ENCODE results near the gene PSMF1.

The PSMF1 gene, protein sequence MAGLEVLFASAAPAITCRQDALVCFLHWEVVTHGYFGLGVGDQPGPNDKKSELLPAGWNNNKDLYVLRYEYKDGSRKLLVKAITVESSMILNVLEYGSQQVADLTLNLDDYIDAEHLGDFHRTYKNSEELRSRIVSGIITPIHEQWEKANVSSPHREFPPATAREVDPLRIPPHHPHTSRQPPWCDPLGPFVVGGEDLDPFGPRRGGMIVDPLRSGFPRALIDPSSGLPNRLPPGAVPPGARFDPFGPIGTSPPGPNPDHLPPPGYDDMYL

DNA sequence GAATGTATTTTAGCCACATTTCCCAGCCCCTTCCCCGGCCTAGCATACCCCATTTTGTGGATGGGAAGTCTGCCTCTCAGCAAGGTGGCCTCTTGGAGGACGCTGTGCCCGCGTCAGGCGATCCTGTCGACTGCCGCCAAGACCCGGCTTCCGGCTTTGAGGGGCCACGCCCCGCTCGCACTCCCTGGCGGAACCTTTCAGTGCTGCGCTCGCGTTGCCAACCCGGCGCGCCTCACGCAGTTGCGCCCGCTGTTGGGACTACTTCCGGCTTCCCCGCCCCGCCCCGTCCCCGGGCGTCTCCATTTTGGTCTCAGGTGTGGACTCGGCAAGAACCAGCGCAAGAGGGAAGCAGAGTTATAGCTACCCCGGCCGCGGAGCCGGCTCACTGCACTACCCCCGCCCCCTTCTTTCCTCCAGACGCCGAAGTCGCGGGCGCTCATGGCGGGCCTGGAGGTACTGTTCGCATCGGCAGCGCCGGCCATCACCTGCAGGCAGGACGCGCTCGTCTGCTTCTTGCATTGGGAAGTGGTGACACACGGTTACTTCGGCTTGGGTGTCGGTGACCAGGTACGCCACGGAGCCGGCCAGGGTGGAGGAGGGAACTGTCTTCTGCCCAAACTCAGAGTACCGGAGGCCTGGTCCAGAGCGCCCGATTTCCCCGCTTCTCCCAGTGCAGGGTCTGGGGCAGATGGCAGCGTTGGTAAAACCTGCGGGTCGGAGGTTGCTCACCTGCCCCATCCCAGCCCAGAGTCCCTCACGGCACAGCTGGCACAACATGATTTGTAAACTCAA lies at the start of gene PSMF1:
PSMF1 (plus strand) TSS at position 267 of the 792 bp plus-strand sequence; CDS start at position 439, 172 bp downstream.
- TF ChIP-seq, protein P1, sequence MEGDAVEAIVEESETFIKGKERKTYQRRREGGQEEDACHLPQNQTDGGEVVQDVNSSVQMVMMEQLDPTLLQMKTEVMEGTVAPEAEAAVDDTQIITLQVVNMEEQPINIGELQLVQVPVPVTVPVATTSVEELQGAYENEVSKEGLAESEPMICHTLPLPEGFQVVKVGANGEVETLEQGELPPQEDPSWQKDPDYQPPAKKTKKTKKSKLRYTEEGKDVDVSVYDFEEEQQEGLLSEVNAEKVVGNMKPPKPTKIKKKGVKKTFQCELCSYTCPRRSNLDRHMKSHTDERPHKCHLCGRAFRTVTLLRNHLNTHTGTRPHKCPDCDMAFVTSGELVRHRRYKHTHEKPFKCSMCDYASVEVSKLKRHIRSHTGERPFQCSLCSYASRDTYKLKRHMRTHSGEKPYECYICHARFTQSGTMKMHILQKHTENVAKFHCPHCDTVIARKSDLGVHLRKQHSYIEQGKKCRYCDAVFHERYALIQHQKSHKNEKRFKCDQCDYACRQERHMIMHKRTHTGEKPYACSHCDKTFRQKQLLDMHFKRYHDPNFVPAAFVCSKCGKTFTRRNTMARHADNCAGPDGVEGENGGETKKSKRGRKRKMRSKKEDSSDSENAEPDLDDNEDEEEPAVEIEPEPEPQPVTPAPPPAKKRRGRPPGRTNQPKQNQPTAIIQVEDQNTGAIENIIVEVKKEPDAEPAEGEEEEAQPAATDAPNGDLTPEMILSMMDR (conservative IDR thresholded peaks at IDR 0.05; ENCODE audit: low read depth, low read length): peak; percentile 6
- peak; percentile 92 for DNase-seq (ENCODE audit: low read depth)
- H3K4me3 ChIP-seq (ENCODE audit: low read depth, low read length): peak within 1 kb of the TSS; percentile 79

DNA sequence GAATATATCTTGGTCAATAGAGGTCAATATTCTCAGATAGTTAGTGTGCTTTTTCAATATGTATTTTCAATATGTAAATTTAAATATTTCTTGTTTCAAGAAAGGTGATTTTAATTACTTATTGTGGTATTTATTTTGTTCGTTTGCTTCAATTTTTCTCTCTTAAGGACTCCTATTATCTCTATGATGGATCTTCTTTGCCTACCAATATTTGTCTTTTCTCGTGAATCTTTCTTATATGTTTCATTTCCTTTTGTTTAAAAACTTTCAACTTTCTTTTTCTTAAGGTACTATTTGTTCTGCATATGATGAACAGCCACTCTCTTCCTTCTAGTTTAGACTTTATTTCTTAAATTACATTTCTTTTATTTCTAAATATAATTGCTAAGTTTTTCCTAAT lies 46.1 kb upstream of the PSMF1 start:
- TF ChIP-seq, protein P1 (conservative IDR thresholded peaks at IDR 0.05; ENCODE audit: low read depth, low read length): no peak
- H3K4me3 ChIP-seq (ENCODE audit: low read depth, low read length): no peak overlapping the region
- no peak for DNase-seq (ENCODE audit: low read depth)

DNA sequence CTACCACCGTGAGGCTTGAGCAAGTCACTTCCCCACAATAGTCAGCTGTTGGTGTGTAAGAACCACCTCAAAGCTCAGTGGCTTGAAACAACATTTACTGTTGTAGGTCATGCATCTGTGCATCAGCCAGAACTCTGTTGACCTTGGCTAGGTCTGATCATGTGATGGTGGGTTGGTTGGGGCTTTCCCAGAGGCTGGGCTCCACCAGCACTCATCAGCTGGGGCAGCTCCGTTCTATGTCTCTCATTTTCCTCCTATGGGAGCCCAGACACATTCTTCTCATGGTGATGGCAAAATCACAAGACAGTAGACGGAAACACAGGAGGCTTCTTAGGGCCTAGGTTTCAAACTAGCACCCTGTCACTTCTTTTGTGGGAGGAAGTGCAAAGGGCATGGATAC lies 42.8 kb upstream of the PSMF1 start:
- DNase-seq (ENCODE audit: low read depth): no peak
- TF ChIP-seq, protein P1 (conservative IDR thresholded peaks at IDR 0.05; ENCODE audit: low read depth, low read length): no peak
- no peak overlapping the region for H3K4me3 ChIP-seq (ENCODE audit: low read depth, low read length)

DNA sequence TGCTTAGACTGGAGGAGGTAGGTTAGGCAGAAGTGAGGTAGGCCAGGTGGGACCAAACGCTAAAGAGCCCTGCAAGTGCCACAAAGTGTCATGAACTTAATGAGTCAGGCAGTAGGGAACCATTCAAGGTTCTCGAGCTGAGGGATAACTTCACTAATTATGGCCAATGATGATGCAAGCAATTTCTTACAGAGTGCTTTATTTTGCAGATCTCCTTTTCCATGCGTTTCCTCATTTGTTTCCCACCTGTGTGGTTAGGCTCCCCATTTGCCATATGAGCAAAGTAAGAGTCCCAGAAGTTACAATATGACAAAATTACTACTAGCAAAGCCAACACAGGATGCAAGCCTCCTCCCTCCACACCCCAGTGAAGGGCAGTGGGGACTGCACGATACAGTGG lies 36.5 kb upstream of the PSMF1 start:
- H3K4me3 ChIP-seq (ENCODE audit: low read depth, low read length): no peak overlapping the region
- TF ChIP-seq, protein P1 (conservative IDR thresholded peaks at IDR 0.05; ENCODE audit: low read depth, low read length): no peak
- DNase-seq (ENCODE audit: low read depth): no peak

DNA sequence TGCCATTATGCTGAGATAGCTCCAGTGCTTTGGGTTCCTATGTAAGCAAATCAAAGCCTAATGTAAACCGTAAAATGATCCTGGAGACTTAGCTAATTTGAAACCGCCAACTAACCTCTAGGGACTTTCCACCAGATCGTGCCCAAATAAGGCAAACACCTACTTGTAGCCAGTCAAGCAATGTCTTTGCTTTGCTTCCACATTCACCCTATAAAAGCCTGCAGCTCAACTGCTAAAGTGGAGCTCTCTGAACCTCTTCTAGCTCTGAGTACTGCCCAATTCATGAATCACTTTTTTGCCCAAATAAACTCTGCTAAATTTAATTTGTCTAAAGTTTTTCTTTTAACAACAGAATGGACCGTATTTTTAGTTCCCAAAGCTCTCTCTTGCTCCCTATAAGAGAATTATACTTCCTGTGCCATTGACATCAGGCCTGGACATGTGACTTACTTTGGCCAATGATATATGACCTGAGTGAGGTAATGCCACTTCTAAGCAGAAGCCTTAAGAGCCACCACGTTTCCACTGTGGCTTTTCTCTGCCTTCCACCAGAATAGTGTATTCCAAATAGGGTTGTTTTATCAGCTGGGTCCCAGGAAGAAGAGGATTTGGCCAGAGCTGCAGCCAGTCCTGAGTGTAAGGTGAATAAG lies 34.8 kb upstream of the PSMF1 start:
- TF ChIP-seq, protein P1 (conservative IDR thresholded peaks at IDR 0.05; ENCODE audit: low read depth, low read length): no peak
- H3K4me3 ChIP-seq (ENCODE audit: low read depth, low read length): no peak overlapping the region
- peak; percentile 5 for DNase-seq (ENCODE audit: low read depth)

DNA sequence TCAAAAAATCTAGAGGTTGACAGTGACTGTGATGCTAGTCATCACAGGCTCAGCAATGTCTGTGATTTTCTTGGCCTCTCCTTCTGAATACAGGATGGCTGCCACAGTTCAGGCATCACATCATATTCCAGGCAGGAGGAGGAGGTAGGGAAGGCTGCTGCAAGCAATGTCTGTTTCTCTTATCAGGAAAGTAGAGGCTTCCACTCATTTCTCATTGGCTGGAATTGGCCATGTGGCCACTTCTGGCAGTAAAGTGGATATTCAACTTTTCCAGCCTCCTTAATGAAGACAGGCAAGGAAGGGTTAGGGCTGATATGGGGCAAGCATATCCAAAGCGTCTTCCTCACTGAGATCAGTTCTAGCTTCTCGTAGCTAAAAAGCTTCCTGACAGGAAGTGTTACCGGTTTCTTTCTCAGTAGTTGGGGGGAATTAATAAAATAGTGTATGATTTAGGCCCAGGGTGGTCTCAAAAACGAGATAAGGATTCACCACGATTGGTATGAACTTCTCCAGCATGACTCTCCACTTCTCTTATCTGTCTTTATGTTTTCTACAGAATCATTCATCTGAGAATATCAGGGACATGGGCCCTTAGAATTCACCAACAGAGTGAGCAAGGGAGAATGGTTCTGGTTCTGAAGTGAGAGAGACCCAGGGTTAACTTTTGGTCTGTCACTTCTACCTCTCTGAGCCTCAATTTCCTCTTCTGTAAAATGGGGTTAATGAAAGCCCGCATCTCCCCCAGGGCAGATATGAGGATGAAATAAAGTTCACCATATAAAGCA lies 32.7 kb upstream of the PSMF1 start:
- TF ChIP-seq, protein P1 (conservative IDR thresholded peaks at IDR 0.05; ENCODE audit: low read depth, low read length): no peak
- DNase-seq (ENCODE audit: low read depth): no peak
- no peak overlapping the region for H3K4me3 ChIP-seq (ENCODE audit: low read depth, low read length)

Measured in choroid plexus epithelial cell (primary cell).